ENCODE measurements around the gene HOTAIR. TPM values are rescaled to one million over a fixed set of nuclear protein-coding genes. Genes with fewer than 3 reads are reported as not detected.

HOTAIR gene
- total and polyA plus RNA-seq, 8 donors = not detected

DNA sequence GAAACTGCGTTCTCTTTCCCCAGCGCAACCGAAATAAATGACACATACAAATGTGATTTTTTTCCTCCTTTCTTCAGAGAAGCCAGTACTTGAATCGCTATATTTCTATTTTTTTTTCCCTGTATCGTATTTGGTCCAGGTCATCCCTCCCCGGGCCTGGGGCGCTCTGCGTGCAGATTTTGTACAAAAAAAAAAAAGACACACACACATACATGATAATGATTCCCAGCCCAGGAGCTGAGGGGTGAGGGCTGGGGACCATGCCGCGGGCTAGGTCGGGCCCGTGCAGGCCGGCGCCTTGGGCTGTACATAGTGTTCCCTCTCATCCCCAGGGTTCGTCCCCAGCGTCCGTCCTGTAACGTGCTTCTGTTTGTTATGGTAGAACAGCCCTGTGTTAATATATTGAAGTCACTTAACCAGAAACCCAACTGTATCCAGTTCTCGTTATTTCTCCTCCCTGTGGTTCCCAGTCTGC, 28.2 kb upstream of the HOTAIR start:
- H3K27me3 ChIP-seq = peaks cover 54 to 100% (median 100%) of the 10 kb centered on the region in 3 donors
- H3K27ac ChIP-seq = no peak overlapping the region
- no peaks in the 10 kb centered on the region for H3K36me3 ChIP-seq
- WGBS, 5 donors = 20 to 25% (median 25%) methylated on average over 19 of the region's 19 CpGs
- DNase-seq = no peak
- H3K4me1 ChIP-seq = peaks cover 17 to 36% (median 28%) of the 10 kb centered on the region in 4 donors
- intact Hi-C loops (cut with DNase I; ENCODE audit: low total_unique reads) = no loop called here
- TF ChIP-seq EP300 (IDR thresholded peaks at IDR 0.05) (no peak), POLR2A (IDR thresholded peaks at IDR 0.05) (no peak), POLR2AphosphoS5 (IDR thresholded peaks at IDR 0.05) (no peak)
- TF ChIP-seq, protein P1, sequence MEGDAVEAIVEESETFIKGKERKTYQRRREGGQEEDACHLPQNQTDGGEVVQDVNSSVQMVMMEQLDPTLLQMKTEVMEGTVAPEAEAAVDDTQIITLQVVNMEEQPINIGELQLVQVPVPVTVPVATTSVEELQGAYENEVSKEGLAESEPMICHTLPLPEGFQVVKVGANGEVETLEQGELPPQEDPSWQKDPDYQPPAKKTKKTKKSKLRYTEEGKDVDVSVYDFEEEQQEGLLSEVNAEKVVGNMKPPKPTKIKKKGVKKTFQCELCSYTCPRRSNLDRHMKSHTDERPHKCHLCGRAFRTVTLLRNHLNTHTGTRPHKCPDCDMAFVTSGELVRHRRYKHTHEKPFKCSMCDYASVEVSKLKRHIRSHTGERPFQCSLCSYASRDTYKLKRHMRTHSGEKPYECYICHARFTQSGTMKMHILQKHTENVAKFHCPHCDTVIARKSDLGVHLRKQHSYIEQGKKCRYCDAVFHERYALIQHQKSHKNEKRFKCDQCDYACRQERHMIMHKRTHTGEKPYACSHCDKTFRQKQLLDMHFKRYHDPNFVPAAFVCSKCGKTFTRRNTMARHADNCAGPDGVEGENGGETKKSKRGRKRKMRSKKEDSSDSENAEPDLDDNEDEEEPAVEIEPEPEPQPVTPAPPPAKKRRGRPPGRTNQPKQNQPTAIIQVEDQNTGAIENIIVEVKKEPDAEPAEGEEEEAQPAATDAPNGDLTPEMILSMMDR (IDR thresholded peaks at IDR 0.05) = no peak
- H3K9me3 ChIP-seq = no peaks in the 10 kb centered on the region
- no peak overlapping the region for H3K4me3 ChIP-seq

DNA sequence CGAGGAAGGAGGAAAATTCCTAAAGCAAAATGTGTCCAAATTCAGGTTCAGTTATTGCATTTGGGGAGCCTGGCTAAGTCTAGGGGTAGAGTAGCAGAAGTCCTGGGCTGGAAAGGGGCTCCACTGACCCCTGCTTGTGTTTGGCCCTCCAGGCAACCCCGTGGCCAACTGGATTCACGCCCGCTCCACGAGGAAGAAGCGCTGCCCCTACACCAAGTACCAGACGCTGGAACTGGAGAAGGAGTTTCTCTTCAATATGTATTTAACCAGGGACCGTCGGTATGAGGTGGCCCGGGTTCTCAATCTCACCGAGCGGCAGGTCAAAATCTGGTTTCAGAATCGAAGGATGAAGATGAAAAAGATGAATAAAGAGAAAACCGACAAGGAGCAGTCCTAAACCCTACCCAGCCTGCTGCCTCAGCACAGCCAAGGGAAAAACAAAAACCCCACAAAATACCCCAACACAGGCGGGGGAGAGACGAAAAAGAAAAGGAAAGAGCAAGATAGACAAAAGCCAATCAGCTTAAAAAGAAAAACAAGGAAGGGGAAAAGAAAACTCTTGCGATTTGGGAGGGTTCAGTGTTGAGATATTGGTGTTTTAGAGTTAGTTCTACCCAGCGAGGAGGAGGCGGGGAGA, 27.6 kb upstream of the HOTAIR start:
- Histone ChIP-seq H3K27ac (no peak overlapping the region), H3K4me3 (no peak overlapping the region), H3K4me1 (peaks cover 17 to 40% (median 30%) of the 10 kb centered on the region in 4 donors), H3K36me3 (no peaks in the 10 kb centered on the region), H3K9me3 (no peaks in the 10 kb centered on the region), H3K27me3 (peaks cover 57 to 100% (median 100%) of the 10 kb centered on the region in 3 donors)
- WGBS, 5 donors = 11 to 16% (median 12%) methylated on average over 19 of the region's 19 CpGs
- no peak for TF ChIP-seq EP300 (IDR thresholded peaks at IDR 0.05)
- TF ChIP-seq POLR2A (IDR thresholded peaks at IDR 0.05) = no peak
- TF ChIP-seq POLR2AphosphoS5 (IDR thresholded peaks at IDR 0.05) = no peak
- TF ChIP-seq, protein P1 (IDR thresholded peaks at IDR 0.05) = no peak
- DNase-seq = no peak
- intact Hi-C loops (cut with DNase I; ENCODE audit: low total_unique reads) = no loop called here

DNA sequence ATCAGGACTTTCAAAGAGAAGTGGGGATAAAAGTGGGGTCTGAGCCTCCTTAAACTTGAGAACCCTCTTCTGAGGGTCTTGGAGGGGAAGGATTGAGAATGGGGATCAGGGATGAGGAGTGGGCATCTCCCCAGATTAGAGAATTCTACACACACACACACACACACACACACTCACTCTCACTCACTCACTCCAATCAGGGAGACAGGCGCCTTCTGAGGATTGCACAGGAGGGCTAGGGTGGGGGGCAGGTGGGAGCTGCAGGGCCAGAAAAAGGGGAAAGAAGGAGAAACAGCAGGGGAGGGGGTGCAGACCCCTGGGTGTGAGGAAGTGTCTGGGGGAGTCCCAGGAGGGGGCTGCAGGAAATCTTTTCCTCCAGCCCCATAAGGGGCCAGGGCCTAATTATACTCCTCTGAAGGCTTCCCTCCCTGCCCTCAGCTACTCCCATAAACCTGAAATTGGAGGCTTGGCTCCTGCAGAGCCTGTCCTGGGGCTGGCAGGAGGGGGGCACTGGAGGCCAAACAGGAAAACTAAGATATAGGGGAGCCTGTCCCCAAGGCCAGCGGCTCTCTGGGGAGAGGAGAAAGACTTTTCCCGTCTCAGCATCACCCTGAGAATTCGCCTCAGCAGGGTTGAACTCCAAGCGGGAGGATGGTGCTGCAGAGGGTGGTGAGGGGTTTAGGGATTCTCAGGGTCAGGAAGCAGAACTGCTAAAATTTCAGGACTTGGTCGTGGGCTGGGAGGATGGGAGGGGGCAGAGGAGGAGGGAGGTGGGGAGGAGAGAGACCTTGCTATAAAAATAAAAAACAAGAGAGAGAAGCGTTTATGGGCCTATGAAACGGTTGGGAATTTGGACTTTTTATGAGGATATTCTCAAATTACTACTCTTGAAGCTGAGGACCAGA, 26.8 kb upstream of the HOTAIR start:
- DNase-seq = no peak
- Histone ChIP-seq H3K27ac (no peak overlapping the region), H3K27me3 (peaks cover 59 to 100% (median 100%) of the 10 kb centered on the region in 3 donors), H3K4me1 (peaks cover 16 to 41% (median 34%) of the 10 kb centered on the region in 4 donors), H3K4me3 (no peak overlapping the region), H3K36me3 (no peaks in the 10 kb centered on the region), H3K9me3 (no peaks in the 10 kb centered on the region)
- WGBS, 5 donors = 20 to 32% (median 24%) methylated on average over 8 of the region's 8 CpGs
- intact Hi-C loops (cut with DNase I; ENCODE audit: low total_unique reads) = no loop called here
- TF ChIP-seq EP300 (IDR thresholded peaks at IDR 0.05) (no peak), POLR2A (IDR thresholded peaks at IDR 0.05) (no peak), POLR2AphosphoS5 (IDR thresholded peaks at IDR 0.05) (no peak)
- TF ChIP-seq, protein P1 (IDR thresholded peaks at IDR 0.05) = no peak

Data from stomach (tissue), 9 donors.